ENCODE results near the gene TDRD12. TPM values are rescaled to one million over a fixed set of nuclear protein-coding genes. Genes with fewer than 3 reads are reported as not detected.

Gene TDRD12
- total and polyA plus RNA-seq, 2 experiments from 2014 or later: 0.68 to 2.8 TPM

DNA sequence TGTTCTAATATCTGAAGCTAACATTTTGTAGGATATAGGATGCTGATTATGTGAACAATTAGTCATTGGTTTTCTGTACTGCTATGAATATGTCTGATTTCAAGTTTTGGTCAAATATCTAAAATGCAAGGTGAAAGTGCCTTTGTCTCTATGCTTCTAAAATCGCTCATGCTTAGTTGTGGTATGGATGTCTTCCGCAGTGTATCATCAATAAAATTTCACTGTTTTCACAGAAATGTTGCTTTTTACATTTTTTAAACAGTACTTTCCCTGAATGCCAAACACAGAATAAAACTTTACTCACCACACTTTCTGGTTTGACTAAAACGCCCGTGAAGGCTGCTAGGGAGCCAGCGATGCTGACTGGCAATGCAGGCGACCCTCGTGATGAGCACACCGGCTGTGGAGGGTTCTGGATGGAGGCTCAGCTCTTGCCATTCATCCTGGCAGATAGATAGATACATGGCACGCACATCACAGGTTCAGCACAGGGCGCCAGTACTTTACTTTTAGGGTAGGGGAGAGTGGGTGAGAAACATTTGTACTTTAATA is 109.9 kb downstream of the TDRD12 start (continued):
- TF ChIP-seq, protein P1, sequence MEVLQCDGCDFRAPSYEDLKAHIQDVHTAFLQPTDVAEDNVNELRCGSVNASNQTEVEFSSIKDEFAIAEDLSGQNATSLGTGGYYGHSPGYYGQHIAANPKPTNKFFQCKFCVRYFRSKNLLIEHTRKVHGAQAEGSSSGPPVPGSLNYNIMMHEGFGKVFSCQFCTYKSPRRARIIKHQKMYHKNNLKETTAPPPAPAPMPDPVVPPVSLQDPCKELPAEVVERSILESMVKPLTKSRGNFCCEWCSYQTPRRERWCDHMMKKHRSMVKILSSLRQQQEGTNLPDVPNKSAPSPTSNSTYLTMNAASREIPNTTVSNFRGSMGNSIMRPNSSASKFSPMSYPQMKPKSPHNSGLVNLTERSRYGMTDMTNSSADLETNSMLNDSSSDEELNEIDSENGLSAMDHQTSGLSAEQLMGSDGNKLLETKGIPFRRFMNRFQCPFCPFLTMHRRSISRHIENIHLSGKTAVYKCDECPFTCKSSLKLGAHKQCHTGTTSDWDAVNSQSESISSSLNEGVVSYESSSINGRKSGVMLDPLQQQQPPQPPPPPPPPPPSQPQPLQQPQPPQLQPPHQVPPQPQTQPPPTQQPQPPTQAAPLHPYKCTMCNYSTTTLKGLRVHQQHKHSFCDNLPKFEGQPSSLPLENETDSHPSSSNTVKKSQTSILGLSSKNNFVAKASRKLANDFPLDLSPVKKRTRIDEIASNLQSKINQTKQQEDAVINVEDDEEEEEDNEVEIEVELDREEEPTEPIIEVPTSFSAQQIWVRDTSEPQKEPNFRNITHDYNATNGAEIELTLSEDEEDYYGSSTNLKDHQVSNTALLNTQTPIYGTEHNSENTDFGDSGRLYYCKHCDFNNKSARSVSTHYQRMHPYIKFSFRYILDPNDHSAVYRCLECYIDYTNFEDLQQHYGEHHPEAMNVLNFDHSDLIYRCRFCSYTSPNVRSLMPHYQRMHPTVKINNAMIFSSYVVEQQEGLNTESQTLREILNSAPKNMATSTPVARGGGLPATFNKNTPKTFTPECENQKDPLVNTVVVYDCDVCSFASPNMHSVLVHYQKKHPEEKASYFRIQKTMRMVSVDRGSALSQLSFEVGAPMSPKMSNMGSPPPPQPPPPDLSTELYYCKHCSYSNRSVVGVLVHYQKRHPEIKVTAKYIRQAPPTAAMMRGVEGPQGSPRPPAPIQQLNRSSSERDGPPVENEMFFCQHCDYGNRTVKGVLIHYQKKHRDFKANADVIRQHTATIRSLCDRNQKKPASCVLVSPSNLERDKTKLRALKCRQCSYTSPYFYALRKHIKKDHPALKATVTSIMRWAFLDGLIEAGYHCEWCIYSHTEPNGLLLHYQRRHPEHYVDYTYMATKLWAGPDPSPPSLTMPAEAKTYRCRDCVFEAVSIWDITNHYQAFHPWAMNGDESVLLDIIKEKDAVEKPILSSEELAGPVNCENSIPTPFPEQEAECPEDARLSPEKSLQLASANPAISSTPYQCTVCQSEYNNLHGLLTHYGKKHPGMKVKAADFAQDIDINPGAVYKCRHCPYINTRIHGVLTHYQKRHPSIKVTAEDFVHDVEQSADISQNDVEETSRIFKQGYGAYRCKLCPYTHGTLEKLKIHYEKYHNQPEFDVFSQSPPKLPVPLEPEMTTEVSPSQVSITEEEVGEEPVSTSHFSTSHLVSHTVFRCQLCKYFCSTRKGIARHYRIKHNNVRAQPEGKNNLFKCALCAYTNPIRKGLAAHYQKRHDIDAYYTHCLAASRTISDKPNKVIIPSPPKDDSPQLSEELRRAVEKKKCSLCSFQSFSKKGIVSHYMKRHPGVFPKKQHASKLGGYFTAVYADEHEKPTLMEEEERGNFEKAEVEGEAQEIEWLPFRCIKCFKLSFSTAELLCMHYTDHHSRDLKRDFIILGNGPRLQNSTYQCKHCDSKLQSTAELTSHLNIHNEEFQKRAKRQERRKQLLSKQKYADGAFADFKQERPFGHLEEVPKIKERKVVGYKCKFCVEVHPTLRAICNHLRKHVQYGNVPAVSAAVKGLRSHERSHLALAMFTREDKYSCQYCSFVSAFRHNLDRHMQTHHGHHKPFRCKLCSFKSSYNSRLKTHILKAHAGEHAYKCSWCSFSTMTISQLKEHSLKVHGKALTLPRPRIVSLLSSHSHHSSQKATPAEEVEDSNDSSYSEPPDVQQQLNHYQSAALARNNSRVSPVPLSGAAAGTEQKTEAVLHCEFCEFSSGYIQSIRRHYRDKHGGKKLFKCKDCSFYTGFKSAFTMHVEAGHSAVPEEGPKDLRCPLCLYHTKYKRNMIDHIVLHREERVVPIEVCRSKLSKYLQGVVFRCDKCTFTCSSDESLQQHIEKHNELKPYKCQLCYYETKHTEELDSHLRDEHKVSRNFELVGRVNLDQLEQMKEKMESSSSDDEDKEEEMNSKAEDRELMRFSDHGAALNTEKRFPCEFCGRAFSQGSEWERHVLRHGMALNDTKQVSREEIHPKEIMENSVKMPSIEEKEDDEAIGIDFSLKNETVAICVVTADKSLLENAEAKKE (CRISPR knock-in tag; IDR thresholded peaks at IDR 0.05): no peak
- no peak for TF ChIP-seq EZH2 (IDR thresholded peaks at IDR 0.05; ENCODE audit: low read depth, unreplicated experiment)
- no peak for TF ChIP-seq STAT1 (IDR thresholded peaks at IDR 0.05; ENCODE audit: unreplicated experiment)
- TF ChIP-seq ZNF114 (CRISPR knock-in tag; IDR thresholded peaks at IDR 0.05): no peak

DNA sequence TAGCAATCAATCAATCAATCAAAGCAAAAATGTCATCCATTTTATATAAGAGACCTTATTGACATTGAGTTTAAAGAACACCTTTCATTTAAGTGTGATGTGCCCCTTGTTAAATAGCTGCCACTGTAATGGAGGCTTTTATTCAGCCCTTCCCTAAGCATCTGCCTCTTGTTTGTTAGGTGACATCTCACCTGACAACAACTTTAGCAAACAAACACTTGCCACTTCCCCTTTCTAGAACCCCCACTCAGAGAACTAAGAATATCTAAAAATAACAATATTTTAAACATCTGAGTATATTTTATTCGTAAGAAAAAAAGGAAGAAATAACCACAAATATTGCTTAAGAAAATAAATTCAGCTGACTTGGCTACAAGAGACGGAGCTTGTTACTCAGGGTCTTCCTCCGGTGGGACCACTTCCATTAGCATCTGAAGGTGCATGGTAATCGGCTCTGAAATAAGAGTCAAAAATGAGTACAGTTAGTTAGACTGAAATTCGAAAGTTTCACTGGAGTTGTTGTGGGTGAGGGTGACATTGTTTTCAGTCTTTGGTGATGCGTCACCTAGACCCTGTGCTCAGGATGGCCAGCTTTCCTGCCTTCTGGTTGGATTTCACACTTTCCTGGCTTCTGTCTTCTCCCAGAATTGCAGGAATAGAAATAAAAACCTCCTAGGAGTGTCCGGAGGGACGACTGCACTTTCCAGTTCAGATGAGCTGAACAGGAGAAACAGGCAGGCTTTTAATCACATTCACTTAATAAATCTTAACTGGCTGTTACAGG is 110.9 kb downstream of the TDRD12 start:
- no peaks in the 10 kb centered on the region for H3K9me3 Mint-ChIP-seq
- H3K9me2 ChIP-seq (ENCODE audit: insufficient read depth): no peaks in the 10 kb centered on the region
- H3K36me3 ChIP-seq (ENCODE audit: insufficient read depth): no peaks in the 10 kb centered on the region
- H4K20me1 ChIP-seq (replicated peaks; ENCODE audit: insufficient read depth): no peaks in the 10 kb centered on the region
- no peak overlapping the region for H2AFZ ChIP-seq
- H3K27ac ChIP-seq (ENCODE audit: low read depth): no peak overlapping the region
- H3K4me1 ChIP-seq (ENCODE audit: insufficient read depth): peaks cover 6% of the 10 kb centered on the region; the same call in 1 of the 2 replicates
- H3K79me2 ChIP-seq (replicated peaks; ENCODE audit: insufficient read depth): no peaks in the 10 kb centered on the region
- no peak overlapping the region; the same call in 1 of the 2 replicates for H3K27ac Mint-ChIP-seq
- H3K4me3 Mint-ChIP-seq: no peak overlapping the region
- H3K4me3 ChIP-seq: no peak overlapping the region
- DNase-seq (ENCODE audit: low spot score): no peak
- H3K4me2 ChIP-seq: no peak overlapping the region
- peaks cover 11% of the 10 kb centered on the region for H3K4me1 Mint-ChIP-seq
- H3F3A ChIP-seq (replicated peaks; ENCODE audit: low read depth): no peaks in the 10 kb centered on the region
- no peaks in the 10 kb centered on the region for H3K36me3 Mint-ChIP-seq (ENCODE audit: low read depth)
- ATAC-seq: no peak
- H3K27me3 Mint-ChIP-seq (ENCODE audit: insufficient read depth, low read depth, poor library complexity): peaks cover 2% of the 10 kb centered on the region
- no peaks in the 10 kb centered on the region for H3K27me3 ChIP-seq (ENCODE audit: insufficient read depth)
- TF ChIP-seq, protein P1 (CRISPR knock-in tag; IDR thresholded peaks at IDR 0.05): no peak
- no peak for TF ChIP-seq ZNF114 (CRISPR knock-in tag; IDR thresholded peaks at IDR 0.05)
- no peak for TF ChIP-seq EZH2phosphoT487 (IDR thresholded peaks at IDR 0.05; ENCODE audit: unreplicated experiment)
